Mesenchymal stem cell (in vitro differentiated cells and primary cell): ENCODE data around the gene CCDC47. TPM values are rescaled to one million over a fixed set of nuclear protein-coding genes. Genes with fewer than 3 reads are reported as not detected.

Experiments used
- DNase-seq: peaks from one replicate; pipeline ENCODE4 v3.0.0-alpha.2; 2013
- H2AFZ ChIP-seq: one replicate; pipeline ENCODE4 v1.6.1; 2013; ENCODE audit warnings: low read depth, mild to moderate bottlenecking, control low read depth, inconsistent platforms, low read length, moderate library complexity
- H2AK5ac ChIP-seq: 2 replicates; pipeline ENCODE4 v1.6.1; 2013; ENCODE audit warnings: low read length, moderate library complexity, mild to moderate bottlenecking, inconsistent platforms; ENCODE audit not compliant: severe bottlenecking
- H2BK120ac ChIP-seq: one replicate; pipeline ENCODE4 v1.6.1; 2013; ENCODE audit warnings: low read depth, mild to moderate bottlenecking, inconsistent platforms, low read length, moderate library complexity
- H2BK12ac ChIP-seq, 2 experiments: one replicate each; pipeline ENCODE4 v1.6.1; 2013; ENCODE audit warnings: inconsistent platforms in 2 of 2, low read length in 2 of 2, mild to moderate bottlenecking in 2 of 2, moderate library complexity in 2 of 2, control low read depth in 1 of 2
- H2BK15ac ChIP-seq: one replicate; pipeline ENCODE4 v1.6.1; 2013; ENCODE audit warnings: mild to moderate bottlenecking, low read depth, inconsistent platforms; ENCODE audit not compliant: poor library complexity, severe bottlenecking
- H2BK5ac ChIP-seq: 2 replicates; pipeline ENCODE4 v1.6.1; 2013; ENCODE audit warnings: low read depth, mild to moderate bottlenecking, low read length, control low read depth, inconsistent platforms; ENCODE audit not compliant: poor library complexity, severe bottlenecking
- H3K14ac ChIP-seq, 2 experiments: one replicate each; pipeline ENCODE4 v1.6.1; 2013; ENCODE audit warnings: inconsistent platforms in 2 of 2, low read length in 2 of 2, control low read depth in 1 of 2, mild to moderate bottlenecking in 1 of 2, moderate library complexity in 1 of 2
- H3K18ac ChIP-seq, 2 experiments: one replicate each; pipeline ENCODE4 v1.6.1; 2013; ENCODE audit warnings: inconsistent platforms in 2 of 2, low read length in 2 of 2, control low read depth in 1 of 2, low read depth in 1 of 2, mild to moderate bottlenecking in 1 of 2
- H3K23ac ChIP-seq, 2 experiments: one replicate each; pipeline ENCODE4 v1.6.1; 2013; ENCODE audit warnings: inconsistent platforms in 2 of 2, low read length in 2 of 2, mild to moderate bottlenecking in 2 of 2, moderate library complexity in 2 of 2, control low read depth in 1 of 2
- H3K27ac ChIP-seq: 2 replicates; pipeline ENCODE4 v1.5.1; 2013; ENCODE audit warnings: mild to moderate bottlenecking, moderate library complexity, low read length, control low read depth, inconsistent platforms; ENCODE audit not compliant: poor library complexity, severe bottlenecking
- H3K27me3 ChIP-seq, 2 experiments: 2 replicates each; pipeline versions ENCODE4 v1.6.1 to v1.7.0; 2013; ENCODE audit warnings: low read length in 2 of 2, mild to moderate bottlenecking in 2 of 2, moderate library complexity in 2 of 2, control low read depth in 1 of 2, inconsistent platforms in 1 of 2; ENCODE audit not compliant: control insufficient read depth in 1 of 2, insufficient read depth in 1 of 2
- H3K36me3 ChIP-seq, 2 experiments: 2 replicates each; pipeline versions ENCODE4 v1.6.1 to v1.7.0; 2013; ENCODE audit warnings: low read length in 2 of 2, control low read depth in 1 of 2, inconsistent platforms in 1 of 2, low read depth in 1 of 2, mild to moderate bottlenecking in 1 of 2; ENCODE audit not compliant: insufficient read depth in 2 of 2, control insufficient read depth in 1 of 2
- H3K4ac ChIP-seq, 2 experiments: one replicate each; pipeline ENCODE4 v1.6.1; 2013; ENCODE audit warnings: inconsistent platforms in 2 of 2, low read length in 2 of 2, mild to moderate bottlenecking in 2 of 2, moderate library complexity in 2 of 2, control low read depth in 1 of 2, low read depth in 1 of 2
- H3K4me1 ChIP-seq: 2 replicates; pipeline ENCODE4 v1.6.1; 2013; ENCODE audit warnings: low read depth, low read length, control low read depth; ENCODE audit not compliant: control insufficient read depth, insufficient read depth
- H3K4me2 ChIP-seq: 2 replicates; pipeline ENCODE4 v1.6.1; 2013; ENCODE audit warnings: low read length, mild to moderate bottlenecking, inconsistent platforms; ENCODE audit not compliant: poor library complexity, severe bottlenecking
- H3K4me3 ChIP-seq, 2 experiments: 2 replicates each; pipeline versions ENCODE4 v1.5.1 to v1.7.0; 2013; ENCODE audit warnings: low read length in 2 of 2, mild to moderate bottlenecking in 2 of 2, control low read depth in 1 of 2, low read depth in 1 of 2; ENCODE audit not compliant: insufficient read depth in 1 of 2
- H3K79me1 ChIP-seq: replicated peaks from 2 replicates; pipeline ENCODE4 v1.6.1; 2013; ENCODE audit warnings: mild to moderate bottlenecking, control low read depth, low read length, inconsistent platforms; ENCODE audit not compliant: poor library complexity, severe bottlenecking
- H3K9ac ChIP-seq: 2 replicates; pipeline ENCODE4 v1.7.0; 2013; ENCODE audit warnings: mild to moderate bottlenecking, low read length, moderate library complexity
- H3K9me3 ChIP-seq: 2 replicates; pipeline ENCODE4 v1.7.0; 2013; ENCODE audit warnings: mild to moderate bottlenecking, low read length; ENCODE audit not compliant: control insufficient read depth
- H4K8ac ChIP-seq: one replicate; pipeline ENCODE4 v1.6.1; 2013; ENCODE audit warnings: inconsistent platforms, mild to moderate bottlenecking, low read length, moderate library complexity
- H4K91ac ChIP-seq: one replicate; pipeline ENCODE4 v1.6.1; 2013; ENCODE audit warnings: mild to moderate bottlenecking, low read length, inconsistent platforms
- WGBS: methylation state at CpG from one replicate; pipeline ENCODE4 v1.1.7; 2013; ENCODE audit warnings: mixed read lengths; 5-methylcytosine and 5-hydroxymethylcytosine counted together
- polyA plus RNA-seq, 2 experiments: library from polyadenylated mRNA; stranded (reverse); fragments of 200-250 nt; gene quantifications; one replicate each; pipeline ENCODE4 v1.2.3, GENCODE V29; 2013

CCDC47 gene
- polyA plus RNA-seq (2013, experiment 1 of 2): 53.9 TPM
- 54.6 TPM for polyA plus RNA-seq (2013, experiment 2 of 2)

GRCh38 chr17:63773272-63774140, at the start of gene CCDC47:
TSS of gene CCDC47 (minus strand) at chr17:63773597. CDS start at chr17:63766175, 7,422 bp downstream.
- peak within 1 kb of the TSS; percentile 85 for H4K91ac ChIP-seq
- WGBS: 1% methylated on average over 61 of the region's 74 CpGs

GRCh38 chr17:63822537-63822936, 49.1 kb upstream of the CCDC47 start:
- no peak overlapping the region for H2AK5ac ChIP-seq

More at GRCh38 chr17:63773272-63774140, at the start of gene CCDC47:
- Histone ChIP-seq H3K4ac (peak within 1 kb of the TSS; percentile 82 to 92), H2BK120ac (peak within 1 kb of the TSS; percentile 82), H3K79me1 (no peaks in the 10 kb centered on the region), H3K27me3 (no peaks in the 10 kb centered on the region), H3K18ac (peak within 1 kb of the TSS; percentile 94 to 96), H3K9me3 (no peaks in the 10 kb centered on the region), H3K4me2 (peak within 1 kb of the TSS; percentile 92), H2BK15ac (peak within 1 kb of the TSS; percentile 30), H3K4me3 (peak within 1 kb of the TSS; percentile 97 to 98), H2BK12ac (peak within 1 kb of the TSS; percentile 18 to 60), H3K9ac (peak within 1 kb of the TSS; percentile 97), H3K14ac (peak within 1 kb of the TSS in 1 of 2 experiments; percentile 99), H3K27ac (peak within 1 kb of the TSS; percentile 100), H3K23ac (peak within 1 kb of the TSS in 1 of 2 experiments; percentile 100), H4K8ac (peak within 1 kb of the TSS; percentile 91), H3K4me1 (peaks cover 3% of the 10 kb centered on the region), H3K36me3 (peaks cover 7 to 25% of the 10 kb centered on the region in 2 experiments), H2AFZ (peak within 1 kb of the TSS; percentile 94), H2AK5ac (peak within 1 kb of the TSS; percentile 99), H2BK5ac (peak within 1 kb of the TSS; percentile 98)
- DNase-seq: peak; percentile 100

GRCh38 chr17:63821804-63822203, 48.4 kb upstream of the CCDC47 start:
- H2AFZ ChIP-seq: no peak overlapping the region
- H2AK5ac ChIP-seq: no peak overlapping the region
- H3K23ac ChIP-seq: no peak overlapping the region
- H3K27me3 ChIP-seq: no peaks in the 10 kb centered on the region
- H3K79me1 ChIP-seq: peaks cover 23% of the 10 kb centered on the region
- H3K27ac ChIP-seq: no peak overlapping the region
- H2BK15ac ChIP-seq: no peak overlapping the region
- H3K18ac ChIP-seq: no peak overlapping the region
- H4K91ac ChIP-seq: no peak overlapping the region
- H2BK12ac ChIP-seq: no peak overlapping the region
- no peak overlapping the region for H4K8ac ChIP-seq
- H3K14ac ChIP-seq: no peak overlapping the region
- no peak overlapping the region for H3K4ac ChIP-seq
- H3K4me3 ChIP-seq: no peak overlapping the region
- H3K4me2 ChIP-seq: no peak overlapping the region
- no peak overlapping the region for H2BK120ac ChIP-seq
- no peak for DNase-seq
- H3K9ac ChIP-seq: no peak overlapping the region
- H3K36me3 ChIP-seq: peaks cover 65 to 91% of the 10 kb centered on the region in 2 experiments
- no peaks in the 10 kb centered on the region for H3K9me3 ChIP-seq
- H2BK5ac ChIP-seq: no peak overlapping the region
- 89% methylated on average over 5 of the region's 6 CpGs for WGBS
- H3K4me1 ChIP-seq: peaks cover 17% of the 10 kb centered on the region

More at GRCh38 chr17:63822537-63822936, 49.1 kb upstream of the CCDC47 start:
- H2BK5ac ChIP-seq: no peak overlapping the region
- no peak overlapping the region for H3K27ac ChIP-seq
- no peak for DNase-seq
- H2BK12ac ChIP-seq: no peak overlapping the region
- no peak overlapping the region for H3K4me3 ChIP-seq
- no peaks in the 10 kb centered on the region for H3K27me3 ChIP-seq
- H4K8ac ChIP-seq: no peak overlapping the region
- no peak overlapping the region for H3K4ac ChIP-seq
- H3K79me1 ChIP-seq: peaks cover 20% of the 10 kb centered on the region
- H3K4me1 ChIP-seq: peaks cover 17% of the 10 kb centered on the region
- H3K9ac ChIP-seq: no peak overlapping the region
- H2BK120ac ChIP-seq: no peak overlapping the region
- H3K9me3 ChIP-seq: no peaks in the 10 kb centered on the region
- H3K36me3 ChIP-seq: peaks cover 61 to 84% of the 10 kb centered on the region in 2 experiments
- H3K23ac ChIP-seq: no peak overlapping the region
- H2AFZ ChIP-seq: no peak overlapping the region
- H3K18ac ChIP-seq: no peak overlapping the region
- no peak overlapping the region for H2BK15ac ChIP-seq
- H3K4me2 ChIP-seq: no peak overlapping the region
- H4K91ac ChIP-seq: no peak overlapping the region
- no peak overlapping the region for H3K14ac ChIP-seq

- Histone ChIP-seq H3K4me1 (peaks cover 17% of the 10 kb centered on the region), H2BK15ac (no peak overlapping the region), H3K79me1 (peaks cover 24% of the 10 kb centered on the region), H3K36me3 (peaks cover 66 to 99% of the 10 kb centered on the region in 2 experiments), H3K9ac (no peak overlapping the region), H3K4ac (no peak overlapping the region), H4K8ac (no peak overlapping the region), H3K4me3 (no peak overlapping the region), H2AFZ (no peak overlapping the region), H3K23ac (no peak overlapping the region), H2BK120ac (no peak overlapping the region), H2AK5ac (no peak overlapping the region), H2BK12ac (no peak overlapping the region), H4K91ac (no peak overlapping the region), H3K9me3 (no peaks in the 10 kb centered on the region), H2BK5ac (no peak overlapping the region), H3K27ac (no peak overlapping the region), H3K4me2 (no peak overlapping the region), H3K18ac (no peak overlapping the region), H3K27me3 (no peaks in the 10 kb centered on the region), H3K14ac (no peak overlapping the region)
- DNase-seq: no peak
- WGBS: 96% methylated on average over 10 of the region's 10 CpGs
Measured at GRCh38 chr17:63820963-63821561, 47.7 kb upstream of the CCDC47 start.
